OCI-LY3 (cell line): ENCODE results near the gene ACSS1.

ENCODE experiments used
- CTCF ChIP-seq: fragments of 200-600, 300-600 bp; sonication (generic); IDR thresholded peaks from 2 replicates; pipeline ENCODE4 v1.5.1; 2014; ENCODE audit warnings: antibody characterized with exemption, low read length, low read depth
- EZH2phosphoT487 ChIP-seq: fragments of 200-600 bp; shearing (Covaris generic); IDR thresholded peaks from 2 replicates; pipeline ENCODE4 v1.6.1; 2018; ENCODE audit warnings: antibody characterized with exemption, mixed run types, low read depth

- TF ChIP-seq CTCF, result no peak
- no peak for TF ChIP-seq EZH2phosphoT487
Measured at GRCh38 chr20:25043499-25044260, 14.3 kb downstream of the ACSS1 start.
